ENCODE measurements around the gene FNTB.

The FNTB gene

DNA sequence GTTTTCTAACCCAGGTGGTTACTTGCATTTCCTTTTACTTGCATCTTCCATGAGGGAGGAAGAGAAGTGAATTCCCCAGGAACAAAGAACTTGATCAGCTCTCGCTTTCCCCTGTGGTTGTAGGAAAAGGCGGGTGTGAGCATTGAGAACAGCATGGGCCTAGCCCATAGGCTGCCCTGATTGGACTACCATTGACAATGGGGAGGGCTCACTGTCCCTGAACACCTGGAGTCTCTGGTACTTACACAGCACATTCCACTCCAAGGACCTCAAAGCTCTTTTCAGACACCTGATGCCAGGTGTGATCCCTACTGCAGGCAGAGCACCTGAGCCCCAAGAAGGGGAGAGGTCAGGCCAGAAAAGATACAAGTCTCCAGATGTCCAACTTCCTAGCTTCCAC, 90.6 kb downstream of the FNTB start:
- TF ChIP-seq GATA2 (IDR thresholded peaks at IDR 0.05; ENCODE audit: low read depth, low read length) (no peak), GATA3 (IDR thresholded peaks at IDR 0.05; ENCODE audit: low read depth, low read length) (no peak)

GRCh38 chr14:65079201-65079600, 92.5 kb downstream of the FNTB start:
- TF ChIP-seq GATA3 (IDR thresholded peaks at IDR 0.05; ENCODE audit: low read depth, low read length) = no peak
- TF ChIP-seq GATA2 (IDR thresholded peaks at IDR 0.05; ENCODE audit: low read depth, low read length) = no peak

DNA sequence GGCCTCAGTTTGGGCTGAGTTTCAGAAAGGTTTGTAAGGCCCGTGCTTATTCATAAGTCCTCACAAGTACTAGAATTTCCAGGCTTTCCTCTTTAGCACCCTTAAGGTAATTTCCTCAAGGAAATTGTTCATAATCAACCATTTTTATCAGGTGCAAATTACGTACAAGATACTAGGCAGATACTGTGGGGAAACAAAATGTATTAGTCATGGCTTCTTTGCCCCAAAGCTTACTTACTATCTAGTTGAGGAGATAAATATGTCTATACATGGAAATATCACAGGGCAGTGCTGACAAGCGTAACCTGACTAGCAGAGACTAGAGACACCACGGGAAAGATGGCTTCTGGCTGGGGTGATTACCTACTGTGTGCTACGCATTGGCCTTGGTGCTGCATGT, 93.1 kb downstream of the FNTB start:
- no peak for TF ChIP-seq GATA3 (IDR thresholded peaks at IDR 0.05; ENCODE audit: low read depth, low read length)
- TF ChIP-seq GATA2 (IDR thresholded peaks at IDR 0.05; ENCODE audit: low read depth, low read length) = no peak

- no peak for TF ChIP-seq GATA3 (IDR thresholded peaks at IDR 0.05; ENCODE audit: low read depth, low read length)
- TF ChIP-seq GATA2 (IDR thresholded peaks at IDR 0.05; ENCODE audit: low read depth, low read length) = no peak
Measured at GRCh38 chr14:65080960-65081747, 94.5 kb downstream of the FNTB start.

GRCh38 chr14:65082930-65083329, 96.2 kb downstream of the FNTB start:
- TF ChIP-seq GATA3 (IDR thresholded peaks at IDR 0.05; ENCODE audit: low read depth, low read length) (no peak), GATA2 (IDR thresholded peaks at IDR 0.05; ENCODE audit: low read depth, low read length) (no peak)

- TF ChIP-seq GATA2 (IDR thresholded peaks at IDR 0.05; ENCODE audit: low read depth, low read length) = no peak
- no peak for TF ChIP-seq GATA3 (IDR thresholded peaks at IDR 0.05; ENCODE audit: low read depth, low read length)
Measured at GRCh38 chr14:65084554-65085505, 98.1 kb downstream of the FNTB start.

- no peak for TF ChIP-seq GATA2 (IDR thresholded peaks at IDR 0.05; ENCODE audit: low read depth, low read length)
- TF ChIP-seq GATA3 (IDR thresholded peaks at IDR 0.05; ENCODE audit: low read depth, low read length) = no peak
Measured at GRCh38 chr14:65092349-65092748, 105.7 kb downstream of the FNTB start.

GRCh38 chr14:65095633-65096205, 109.0 kb downstream of the FNTB start:
- TF ChIP-seq GATA2 (IDR thresholded peaks at IDR 0.05; ENCODE audit: low read depth, low read length) (no peak), GATA3 (IDR thresholded peaks at IDR 0.05; ENCODE audit: low read depth, low read length) (no peak)

GRCh38 chr14:65096323-65097089, 109.8 kb downstream of the FNTB start:
- TF ChIP-seq GATA3 (IDR thresholded peaks at IDR 0.05; ENCODE audit: low read depth, low read length) (no peak), GATA2 (IDR thresholded peaks at IDR 0.05; ENCODE audit: low read depth, low read length) (no peak)

GRCh38 chr14:65098586-65098985, 111.9 kb downstream of the FNTB start:
- TF ChIP-seq GATA3 (IDR thresholded peaks at IDR 0.05; ENCODE audit: low read depth, low read length) (no peak), GATA2 (IDR thresholded peaks at IDR 0.05; ENCODE audit: low read depth, low read length) (no peak)

GRCh38 chr14:65100922-65101541, 114.3 kb downstream of the FNTB start:
- TF ChIP-seq GATA3 (IDR thresholded peaks at IDR 0.05; ENCODE audit: low read depth, low read length) = no peak
- TF ChIP-seq GATA2 (IDR thresholded peaks at IDR 0.05; ENCODE audit: low read depth, low read length) = no peak

- no peak for TF ChIP-seq GATA2 (IDR thresholded peaks at IDR 0.05; ENCODE audit: low read depth, low read length)
- no peak for TF ChIP-seq GATA3 (IDR thresholded peaks at IDR 0.05; ENCODE audit: low read depth, low read length)
Measured at GRCh38 chr14:65101631-65102440, 115.1 kb downstream of the FNTB start.
